Measurements from ENCODE around the gene RMP24.

DNA sequence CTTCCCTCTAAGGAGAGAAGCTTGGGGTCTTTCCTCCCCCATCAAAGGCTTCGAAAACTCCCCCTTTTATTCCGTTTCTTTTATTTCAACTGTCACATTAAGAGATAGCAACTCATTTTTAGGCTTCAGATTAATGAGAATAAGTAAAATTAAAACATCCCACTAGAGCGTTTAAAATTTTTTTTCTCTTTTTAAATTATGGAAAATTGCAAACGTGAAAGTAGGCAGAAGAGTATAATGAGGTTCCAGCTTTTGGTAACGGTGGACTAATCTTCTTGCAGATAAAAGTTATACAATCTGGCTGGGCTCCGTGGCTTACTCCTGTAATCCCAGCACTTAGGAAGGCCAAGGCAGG, 21.9 kb upstream of the RMP24 start:
- no peak for TF ChIP-seq POLR2A (IDR thresholded peaks at IDR 0.05)
- TF ChIP-seq, protein P1, sequence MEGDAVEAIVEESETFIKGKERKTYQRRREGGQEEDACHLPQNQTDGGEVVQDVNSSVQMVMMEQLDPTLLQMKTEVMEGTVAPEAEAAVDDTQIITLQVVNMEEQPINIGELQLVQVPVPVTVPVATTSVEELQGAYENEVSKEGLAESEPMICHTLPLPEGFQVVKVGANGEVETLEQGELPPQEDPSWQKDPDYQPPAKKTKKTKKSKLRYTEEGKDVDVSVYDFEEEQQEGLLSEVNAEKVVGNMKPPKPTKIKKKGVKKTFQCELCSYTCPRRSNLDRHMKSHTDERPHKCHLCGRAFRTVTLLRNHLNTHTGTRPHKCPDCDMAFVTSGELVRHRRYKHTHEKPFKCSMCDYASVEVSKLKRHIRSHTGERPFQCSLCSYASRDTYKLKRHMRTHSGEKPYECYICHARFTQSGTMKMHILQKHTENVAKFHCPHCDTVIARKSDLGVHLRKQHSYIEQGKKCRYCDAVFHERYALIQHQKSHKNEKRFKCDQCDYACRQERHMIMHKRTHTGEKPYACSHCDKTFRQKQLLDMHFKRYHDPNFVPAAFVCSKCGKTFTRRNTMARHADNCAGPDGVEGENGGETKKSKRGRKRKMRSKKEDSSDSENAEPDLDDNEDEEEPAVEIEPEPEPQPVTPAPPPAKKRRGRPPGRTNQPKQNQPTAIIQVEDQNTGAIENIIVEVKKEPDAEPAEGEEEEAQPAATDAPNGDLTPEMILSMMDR (IDR thresholded peaks at IDR 0.05): no peak
